ENCODE measurements around the gene LGALS7B.
"Not testable (repeated sequence)": the region's sequence is repeated elsewhere in the genome, so short reads cannot be mapped to it uniquely, and the experiment has no call there.

LGALS7B gene

GRCh38 chr19:38821230-38821825 is 32.3 kb downstream of the LGALS7B start:
- DNase-seq (ENCODE audit: low read depth): not testable (repeated sequence)

GRCh38 chr19:38825936-38826335 is 36.9 kb downstream of the LGALS7B start:
- DNase-seq (ENCODE audit: low read depth): not testable (repeated sequence)

GRCh38 chr19:38826856-38827551 is 38.0 kb downstream of the LGALS7B start:
- DNase-seq (ENCODE audit: low read depth): no peak

- not testable (repeated sequence) for DNase-seq (ENCODE audit: low read depth)
These were observed 40.2 kb downstream of the LGALS7B start for GRCh38 chr19:38829203-38829602.

DNA sequence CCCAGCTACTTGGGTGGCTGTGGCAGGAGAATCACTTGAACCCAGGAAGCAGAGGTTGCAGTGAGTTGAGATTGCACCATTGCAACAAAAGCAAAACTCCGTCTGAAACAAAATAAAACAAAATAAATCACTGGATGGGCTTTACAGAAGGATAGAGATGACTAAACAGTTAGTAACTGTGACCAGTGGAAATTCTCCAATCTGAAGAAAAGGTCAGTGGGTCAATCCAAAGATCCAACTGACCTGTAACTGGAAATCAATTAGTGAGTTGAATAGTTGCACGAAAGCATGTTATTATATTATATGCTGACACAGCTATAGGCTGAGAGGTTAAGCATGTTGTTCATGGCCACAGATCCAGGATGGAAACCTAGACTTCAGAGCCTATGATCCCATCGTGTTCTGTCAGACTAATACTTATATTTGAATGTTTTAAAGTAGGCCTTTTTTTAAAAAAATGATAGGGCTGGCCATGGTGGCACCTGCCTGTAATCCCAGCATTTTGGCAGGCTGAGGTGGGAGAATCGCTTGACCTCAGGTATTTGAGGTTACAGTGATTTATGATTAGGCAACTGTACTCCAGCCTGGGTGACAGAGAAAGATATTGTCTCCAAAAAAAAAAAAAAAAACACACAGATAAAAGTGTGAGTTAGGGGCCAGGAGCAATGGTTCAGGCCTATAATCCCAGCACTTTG is 41.2 kb downstream of the LGALS7B start:
- peak; percentile 74 for DNase-seq (ENCODE audit: low read depth)

DNA sequence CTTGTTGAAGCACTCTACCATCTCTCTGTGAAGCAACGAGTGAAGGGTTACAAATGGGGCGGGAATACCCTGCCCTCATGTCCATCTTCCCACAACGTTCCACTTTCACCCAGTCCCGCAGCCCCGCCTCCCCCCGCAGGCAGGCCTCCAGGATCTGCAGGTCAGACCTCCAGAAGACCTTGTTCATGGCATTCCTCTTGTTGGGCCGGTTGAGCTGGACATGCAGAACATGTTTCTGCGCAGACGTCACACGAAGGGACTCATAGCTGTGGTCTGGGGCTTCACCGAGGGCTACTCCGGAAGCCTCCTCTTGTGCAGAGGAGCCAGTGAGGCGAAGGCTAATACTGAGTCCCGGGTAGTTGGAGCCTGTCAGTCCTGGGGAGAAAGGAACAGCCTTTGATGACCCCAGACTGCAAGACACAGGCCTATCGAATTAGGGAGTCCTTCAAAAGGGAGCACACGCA is 42.2 kb downstream of the LGALS7B start:
- peak; percentile 98 for DNase-seq (ENCODE audit: low read depth)

DNA sequence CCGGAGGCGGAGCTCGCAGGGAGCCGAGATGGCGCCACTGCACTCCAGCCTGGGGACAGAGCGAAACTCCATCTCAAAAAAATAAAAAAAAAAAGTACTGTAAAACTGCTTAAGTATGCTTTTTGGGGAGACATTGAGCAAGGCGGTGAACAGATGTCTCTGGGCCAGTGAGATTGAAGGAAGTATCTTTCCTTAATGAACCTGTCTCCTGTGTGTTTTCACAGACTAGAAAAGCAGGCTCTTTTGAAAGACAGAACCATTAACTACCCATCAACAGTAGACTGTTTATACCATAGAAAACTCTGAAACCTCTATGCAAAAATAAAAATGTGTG is 44.1 kb downstream of the LGALS7B start:
- DNase-seq (ENCODE audit: low read depth): no peak

GRCh38 chr19:38834104-38834490 is 45.1 kb downstream of the LGALS7B start:
- no peak for DNase-seq (ENCODE audit: low read depth)

DNA sequence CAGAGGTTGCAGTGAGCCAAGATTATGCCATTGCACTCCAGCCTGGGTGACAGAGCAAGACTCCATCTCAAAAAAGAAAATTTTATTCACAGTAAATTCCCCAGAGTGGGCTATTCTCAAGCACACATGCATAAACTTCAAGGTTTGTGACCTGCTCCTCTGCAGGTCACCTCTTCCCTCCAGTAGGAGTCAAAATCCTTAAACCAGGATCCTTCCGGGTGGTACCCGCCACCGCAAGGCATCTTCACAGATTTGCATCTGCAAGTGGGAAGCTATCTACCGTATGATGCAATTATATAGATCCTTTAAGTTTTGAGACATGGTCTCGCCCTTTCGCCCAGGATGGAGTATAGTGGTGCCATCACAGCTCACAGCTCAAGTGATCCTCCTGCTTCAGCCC is 45.6 kb downstream of the LGALS7B start:
- no peak for DNase-seq (ENCODE audit: low read depth)

DNA sequence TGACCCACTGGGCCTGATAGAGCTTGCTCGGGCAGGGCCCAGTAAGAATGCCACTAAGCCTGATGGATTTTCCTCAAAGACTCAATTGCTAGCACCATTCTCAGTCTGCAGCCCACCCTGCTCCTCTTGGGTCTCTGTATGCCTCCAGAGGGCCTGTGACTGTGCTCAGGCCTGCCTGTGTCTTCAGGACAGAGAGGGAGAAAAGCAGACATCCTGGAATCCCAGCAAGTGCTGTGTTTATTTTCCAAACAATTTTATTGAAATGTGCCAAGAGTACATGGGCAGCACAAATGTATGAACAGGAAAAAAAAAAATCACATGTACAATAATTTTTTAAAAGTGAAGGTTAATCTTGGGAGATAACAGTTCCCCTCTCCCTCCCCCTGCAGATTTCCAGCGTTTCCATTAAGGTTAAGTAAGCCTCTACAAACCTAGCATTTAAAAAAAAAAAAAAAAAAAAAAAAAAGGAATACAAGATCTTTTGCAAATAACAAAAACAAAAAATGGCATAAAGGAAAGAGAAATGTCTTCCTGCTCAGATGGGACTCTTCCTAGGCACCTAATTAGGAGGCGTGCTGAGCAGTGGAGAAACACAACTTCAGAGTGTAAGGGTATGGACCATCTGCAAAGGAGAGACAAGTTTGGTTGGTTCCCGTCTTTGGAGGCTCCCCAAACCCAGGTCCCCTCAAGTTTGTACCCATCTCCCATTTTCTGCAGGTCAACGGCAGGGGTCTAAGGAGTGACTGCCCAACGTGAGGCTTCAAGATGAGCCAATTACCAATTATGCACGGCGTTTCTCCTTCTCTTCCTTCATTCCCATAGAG is 47.4 kb downstream of the LGALS7B start:
- no peak for DNase-seq (ENCODE audit: low read depth)

- no peak for DNase-seq (ENCODE audit: low read depth)
These were observed 48.1 kb downstream of the LGALS7B start for GRCh38 chr19:38836983-38837626.

DNA sequence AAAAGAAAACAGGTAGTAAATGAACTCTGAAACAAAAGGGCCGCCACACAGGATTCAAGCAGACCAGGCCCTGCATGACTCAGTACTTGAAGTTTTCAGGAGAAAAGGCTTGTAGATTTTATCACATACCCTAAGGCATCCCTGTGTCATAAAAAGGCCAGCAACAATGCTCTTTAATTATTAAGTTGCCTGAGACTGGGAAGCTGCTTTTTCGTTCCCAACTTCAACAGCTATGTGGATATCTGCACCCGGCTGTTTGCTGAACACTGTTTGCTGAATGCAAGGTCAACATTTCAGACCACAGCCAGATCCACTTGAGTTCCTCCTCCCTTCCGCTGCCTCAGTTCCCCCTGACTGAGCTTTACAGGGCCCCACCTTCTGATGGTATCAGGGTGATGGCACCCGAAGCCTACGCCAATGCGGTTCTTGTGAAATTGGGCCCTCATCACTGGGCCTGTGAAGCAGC is 48.7 kb downstream of the LGALS7B start:
- DNase-seq (ENCODE audit: low read depth): peak; percentile 91

DNA sequence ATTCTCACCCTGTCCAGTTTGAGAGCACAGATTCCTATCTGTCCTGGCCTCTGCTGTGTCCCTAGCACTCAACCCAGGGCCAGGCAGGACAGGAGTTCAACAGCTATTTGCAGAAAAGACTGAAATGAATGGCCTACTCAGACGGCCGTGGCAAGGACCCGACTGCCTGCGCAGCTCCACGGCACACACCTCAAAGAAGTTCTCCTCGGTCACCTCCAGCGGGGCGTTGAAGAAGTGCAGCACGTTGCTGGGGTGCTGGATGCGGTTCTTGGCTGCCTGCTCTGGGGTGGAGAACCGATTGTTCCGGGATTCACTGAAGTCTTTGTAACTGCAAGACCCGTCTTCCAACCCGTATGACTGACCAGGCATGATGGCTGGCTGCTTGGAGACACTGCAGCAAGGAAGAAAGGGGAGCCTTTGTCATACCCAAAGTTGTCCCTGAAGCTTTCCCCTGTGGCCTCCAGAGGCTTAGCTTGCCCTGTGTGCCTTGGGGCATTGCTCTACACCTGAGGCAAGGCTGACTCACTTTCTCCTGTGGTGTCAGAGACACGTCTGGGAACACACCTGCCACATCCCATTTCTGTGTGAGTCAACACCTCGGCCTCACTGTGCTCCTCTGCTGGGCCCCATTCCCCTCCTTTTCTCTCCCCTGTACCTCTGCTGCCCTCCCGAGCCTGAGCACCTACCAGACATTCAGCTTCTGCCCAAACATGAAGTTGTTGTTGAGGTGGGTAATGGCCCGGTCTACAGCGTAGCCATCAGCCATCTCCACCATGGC is 49.4 kb downstream of the LGALS7B start:
- peak; percentile 54 for DNase-seq (ENCODE audit: low read depth)

- no peak for DNase-seq (ENCODE audit: low read depth)
These were observed 50.2 kb downstream of the LGALS7B start for GRCh38 chr19:38838986-38839761.

DNA sequence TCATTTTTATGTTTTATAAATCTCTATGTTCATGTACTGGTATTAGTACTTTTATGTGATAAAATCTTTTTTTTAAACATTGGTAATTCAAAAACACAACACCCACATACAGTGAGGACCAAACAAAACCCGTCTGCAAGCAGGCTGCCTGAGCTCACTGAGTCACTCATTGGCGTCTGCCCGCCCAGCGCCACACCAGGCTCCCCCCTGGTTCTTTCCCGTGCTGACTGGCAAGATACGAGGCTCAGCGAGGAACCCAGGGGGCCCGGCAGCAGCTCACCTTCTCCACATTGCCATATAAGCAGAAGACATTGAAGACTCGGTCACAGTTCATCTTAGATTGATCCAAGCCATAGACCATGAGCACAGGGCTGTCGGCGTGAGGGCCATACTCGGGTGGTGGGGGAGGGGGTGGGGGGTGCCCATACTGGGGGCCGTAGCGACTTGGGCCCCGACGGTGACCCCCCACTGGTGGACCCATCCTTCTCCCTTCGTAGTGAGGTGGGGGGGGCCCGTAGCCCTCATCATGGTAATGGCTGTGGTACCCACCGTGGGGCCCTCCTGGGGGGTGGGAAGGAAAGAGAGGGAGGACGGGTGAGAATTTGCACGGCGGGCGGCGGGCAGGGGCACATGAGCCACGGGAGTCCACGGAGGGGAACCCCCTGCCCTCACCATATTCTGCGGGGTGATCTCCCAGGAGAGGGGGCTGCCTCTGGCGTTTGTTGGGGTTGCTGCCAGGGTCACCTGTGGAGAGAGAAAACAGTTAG is 51.0 kb downstream of the LGALS7B start:
- peak; percentile 52 for DNase-seq (ENCODE audit: low read depth)

- DNase-seq (ENCODE audit: low read depth): no peak
These were observed 51.6 kb downstream of the LGALS7B start for GRCh38 chr19:38840583-38840968.

Measured in ELR (cell line).